Activated naive CD8-positive, alpha-beta T cell (primary cell): ENCODE results near the gene PIGS.
"Not testable (repeated sequence)": the region's sequence is repeated elsewhere in the genome, so short reads cannot be mapped to it uniquely, and the experiment has no call there.

Source experiments
- H3K27ac Mint-ChIP-seq: one replicate; pipeline ENCODE4 v1.8.0; 2021; ENCODE audit warnings: mixed read lengths
- H3K27me3 Mint-ChIP-seq: one replicate; pipeline ENCODE4 v1.8.0; 2021; ENCODE audit warnings: mixed read lengths
- H3K36me3 Mint-ChIP-seq: one replicate; pipeline ENCODE4 v1.8.0; 2021; ENCODE audit warnings: mixed read lengths
- H3K4me1 Mint-ChIP-seq: one replicate; pipeline ENCODE4 v1.8.0; 2021; ENCODE audit warnings: low read depth, mixed read lengths
- H3K4me3 Mint-ChIP-seq: one replicate; pipeline ENCODE4 v1.8.0; 2021; ENCODE audit warnings: mild to moderate bottlenecking, mixed read lengths
- H3K9me3 Mint-ChIP-seq: one replicate; pipeline ENCODE4 v1.8.0; 2021; ENCODE audit warnings: low read depth, mixed read lengths

The PIGS gene

GRCh38 chr17:28571361-28572122, at the start of gene PIGS:
Gene PIGS, minus strand, starts transcription at chr17:28571524. Its CDS starts 28 bp downstream, at chr17:28571496.
- Mint-ChIP-seq H3K27me3 (no peaks in the 10 kb centered on the region), H3K9me3 (no peaks in the 10 kb centered on the region), H3K4me3 (peak within 1 kb of the TSS; percentile 96), H3K27ac (peak within 1 kb of the TSS; percentile 91), H3K4me1 (peaks cover 56% of the 10 kb centered on the region), H3K36me3 (peaks cover 4% of the 10 kb centered on the region)

DNA sequence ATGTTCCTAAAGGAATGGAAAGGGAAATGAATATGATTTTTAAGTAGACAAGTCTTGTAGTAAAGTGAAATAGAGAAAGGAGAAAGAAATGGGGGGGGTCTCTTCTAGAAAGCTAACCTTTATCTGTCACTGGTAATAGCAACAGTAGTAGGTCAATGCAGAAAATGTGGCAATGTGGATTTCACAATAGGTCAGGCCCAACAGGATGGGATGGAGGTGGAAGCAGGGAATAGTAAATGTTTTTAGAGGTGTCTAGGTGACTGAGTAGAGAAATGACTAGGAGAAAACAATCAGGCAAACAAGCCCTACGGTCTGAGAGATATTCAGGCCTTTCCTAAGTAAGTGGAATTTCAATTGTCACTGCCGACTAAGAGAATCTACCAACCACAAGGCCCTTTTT, 48.7 kb upstream of the PIGS start:
- H3K4me1 Mint-ChIP-seq = no peaks in the 10 kb centered on the region
- no peaks in the 10 kb centered on the region for H3K27me3 Mint-ChIP-seq
- no peaks in the 10 kb centered on the region for H3K9me3 Mint-ChIP-seq
- no peak overlapping the region for H3K27ac Mint-ChIP-seq
- peaks cover 4% of the 10 kb centered on the region for H3K36me3 Mint-ChIP-seq
- H3K4me3 Mint-ChIP-seq = no peak overlapping the region

DNA sequence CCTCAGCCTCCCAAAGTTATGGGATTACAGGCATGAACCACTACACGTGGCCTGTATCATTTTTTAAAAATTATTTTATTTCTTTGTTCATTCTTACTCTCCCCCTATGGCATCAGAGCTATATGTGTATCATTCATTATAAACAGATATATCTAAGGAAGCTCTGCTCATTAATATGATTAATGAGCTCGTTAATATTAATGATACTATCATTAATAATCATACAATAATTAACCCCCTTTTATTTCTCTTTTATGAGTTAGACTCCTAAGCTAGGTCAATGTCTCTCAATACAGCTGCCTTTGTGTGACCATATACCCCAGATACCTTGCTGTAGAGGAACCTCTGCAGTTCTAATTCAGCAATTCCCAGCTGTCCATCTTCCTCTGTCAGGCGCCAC, 47.1 kb upstream of the PIGS start:
- Mint-ChIP-seq H3K9me3 (no peaks in the 10 kb centered on the region), H3K36me3 (peaks cover 4% of the 10 kb centered on the region), H3K4me1 (no peaks in the 10 kb centered on the region), H3K4me3 (no peak overlapping the region), H3K27me3 (no peaks in the 10 kb centered on the region), H3K27ac (no peak overlapping the region)

DNA sequence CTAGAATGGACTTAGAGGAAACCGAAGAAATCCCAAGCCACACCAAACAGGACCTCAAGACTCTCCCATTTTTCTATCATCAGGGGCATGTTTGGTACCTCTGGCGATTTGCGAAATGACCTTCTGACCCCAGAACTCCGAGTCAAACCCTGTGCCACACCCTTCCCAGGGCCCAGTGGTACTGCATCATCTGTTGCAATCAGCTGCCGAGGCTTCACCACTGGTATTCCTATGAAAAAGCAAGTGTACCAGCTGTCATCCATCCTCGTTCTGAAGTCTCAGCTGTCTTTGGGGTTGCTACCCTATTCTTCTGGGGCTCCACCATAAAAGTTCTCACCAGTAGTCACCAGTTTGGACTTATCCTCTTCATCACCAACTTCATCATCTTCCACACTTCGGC, 45.0 kb upstream of the PIGS start:
- Mint-ChIP-seq H3K9me3 (no peaks in the 10 kb centered on the region), H3K27me3 (no peaks in the 10 kb centered on the region), H3K27ac (peak overlapping the region; percentile 16), H3K4me1 (no peaks in the 10 kb centered on the region), H3K4me3 (no peak overlapping the region), H3K36me3 (peaks cover 4% of the 10 kb centered on the region)

DNA sequence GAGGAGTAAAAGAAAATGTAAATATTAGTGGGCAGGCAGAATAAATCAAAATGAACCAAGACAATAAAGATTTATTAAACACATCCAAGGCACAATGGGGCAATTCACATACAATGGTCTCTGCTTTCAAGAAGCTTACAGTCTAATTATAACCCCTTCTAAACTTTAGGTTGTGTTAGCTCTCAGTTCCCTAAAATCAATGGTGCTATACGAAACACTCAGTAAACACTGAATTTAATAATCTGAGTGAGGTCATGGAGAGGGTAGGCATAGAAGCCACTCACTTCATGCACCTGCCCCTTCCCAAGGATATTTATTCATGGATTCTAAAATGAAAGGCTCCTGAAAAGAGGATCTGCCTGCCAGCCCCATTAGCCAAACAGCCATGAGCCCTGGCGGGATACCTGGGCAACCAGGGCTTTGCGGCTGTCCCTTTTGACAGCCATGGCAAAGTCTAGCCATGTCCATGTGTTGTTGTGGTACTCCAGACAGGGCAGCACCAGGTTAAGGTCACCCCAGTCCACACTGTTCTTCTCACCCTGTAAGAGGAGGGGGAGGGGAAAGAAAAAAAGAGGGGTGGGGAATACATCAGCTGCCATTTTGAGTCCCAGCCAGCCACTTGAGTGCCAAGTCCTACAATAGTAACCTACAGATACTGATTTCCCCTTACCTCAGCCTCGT, 44.1 kb upstream of the PIGS start:
- Mint-ChIP-seq H3K4me3 (no peak overlapping the region), H3K9me3 (no peaks in the 10 kb centered on the region), H3K27me3 (no peaks in the 10 kb centered on the region), H3K27ac (no peak overlapping the region), H3K4me1 (no peaks in the 10 kb centered on the region), H3K36me3 (peaks cover 4% of the 10 kb centered on the region)

DNA sequence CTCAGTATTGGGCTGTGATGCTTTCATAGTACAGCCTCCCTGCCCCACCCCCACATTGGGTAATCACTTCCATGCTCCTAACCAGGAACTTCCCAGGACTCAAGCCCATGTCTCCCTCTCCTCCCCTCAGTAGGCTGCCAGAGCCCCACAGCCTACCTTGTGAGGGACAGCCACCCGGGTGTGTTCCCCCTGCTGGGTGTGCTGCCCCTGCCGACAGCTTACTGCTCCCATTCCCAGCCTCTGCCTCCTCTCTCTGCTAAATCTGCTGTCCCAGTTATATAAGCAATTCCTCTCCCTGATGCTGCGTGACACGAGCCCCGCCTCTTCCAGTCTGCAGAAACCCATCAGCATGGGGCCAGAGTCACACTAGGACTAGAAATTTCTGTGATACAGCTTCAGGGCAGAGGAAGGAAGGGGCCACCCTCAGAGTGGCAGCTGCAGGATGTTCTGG, 42.6 kb upstream of the PIGS start, which contains the start of gene RSKR:
Gene RSKR (minus strand): TSS at position 255 of the 451 bp plus-strand sequence. CDS start 24 bp downstream, at position 231.
- H3K4me3 Mint-ChIP-seq = no peak within 1 kb of the TSS
- H3K4me1 Mint-ChIP-seq = no peaks in the 10 kb centered on the region
- peaks cover 4% of the 10 kb centered on the region for H3K36me3 Mint-ChIP-seq
- peak within 1 kb of the TSS; percentile 22 for H3K27ac Mint-ChIP-seq
- no peaks in the 10 kb centered on the region for H3K27me3 Mint-ChIP-seq
- H3K9me3 Mint-ChIP-seq = no peaks in the 10 kb centered on the region

DNA sequence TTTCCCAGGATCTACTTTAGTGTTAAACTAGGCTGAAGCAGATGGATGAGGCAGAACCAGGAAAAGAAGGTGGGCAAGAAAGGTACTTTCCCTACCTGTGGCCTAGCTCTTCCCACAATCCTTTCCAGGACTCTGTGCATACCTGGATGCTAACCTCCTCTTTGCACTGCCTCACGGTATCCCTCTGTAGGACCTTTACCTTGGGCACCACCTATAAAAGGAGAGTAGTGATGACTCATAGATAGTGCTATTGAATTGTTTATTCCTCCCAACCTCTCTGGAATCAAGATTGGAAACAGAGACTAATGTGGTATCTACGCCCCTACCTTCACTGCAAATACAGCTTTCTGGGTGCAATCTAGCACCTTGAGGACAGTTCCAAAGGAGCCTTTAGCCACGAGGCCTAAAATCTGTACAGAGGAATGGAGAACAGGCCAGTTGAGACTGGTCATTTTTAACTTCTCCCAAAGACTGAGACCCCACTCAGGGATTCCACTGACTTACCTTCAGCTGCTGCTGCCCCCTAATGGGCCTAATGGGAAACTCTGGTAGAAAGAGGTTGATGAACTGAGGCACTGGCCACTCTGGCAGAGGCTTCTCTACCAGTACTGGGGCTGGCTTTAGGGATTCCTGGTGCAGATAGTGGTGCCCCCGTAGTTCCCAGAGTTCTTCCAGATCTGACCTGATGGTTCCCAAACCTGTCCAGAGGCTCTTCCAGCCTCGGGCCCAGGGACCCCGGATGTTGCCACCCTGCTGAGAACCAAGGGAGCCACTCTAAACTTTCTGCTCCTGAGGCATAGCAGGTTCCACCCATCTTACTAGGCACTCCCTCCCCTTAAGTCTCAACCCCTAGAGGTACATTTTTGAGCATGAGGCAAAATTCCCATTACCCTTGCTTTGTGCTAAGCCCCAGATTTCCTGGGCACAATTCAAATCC, 41.9 kb upstream of the PIGS start:
- no peaks in the 10 kb centered on the region for H3K27me3 Mint-ChIP-seq
- H3K4me3 Mint-ChIP-seq = no peak overlapping the region
- peak overlapping the region; percentile 22 for H3K27ac Mint-ChIP-seq
- H3K4me1 Mint-ChIP-seq = no peaks in the 10 kb centered on the region
- H3K9me3 Mint-ChIP-seq = no peaks in the 10 kb centered on the region
- peaks cover 2% of the 10 kb centered on the region for H3K36me3 Mint-ChIP-seq

GRCh38 chr17:28612531-28612930, 41.2 kb upstream of the PIGS start:
- H3K4me3 Mint-ChIP-seq = no peak overlapping the region
- no peaks in the 10 kb centered on the region for H3K4me1 Mint-ChIP-seq
- peaks cover 2% of the 10 kb centered on the region for H3K36me3 Mint-ChIP-seq
- H3K27me3 Mint-ChIP-seq = no peaks in the 10 kb centered on the region
- H3K27ac Mint-ChIP-seq = peak overlapping the region; percentile 6
- no peaks in the 10 kb centered on the region for H3K9me3 Mint-ChIP-seq

DNA sequence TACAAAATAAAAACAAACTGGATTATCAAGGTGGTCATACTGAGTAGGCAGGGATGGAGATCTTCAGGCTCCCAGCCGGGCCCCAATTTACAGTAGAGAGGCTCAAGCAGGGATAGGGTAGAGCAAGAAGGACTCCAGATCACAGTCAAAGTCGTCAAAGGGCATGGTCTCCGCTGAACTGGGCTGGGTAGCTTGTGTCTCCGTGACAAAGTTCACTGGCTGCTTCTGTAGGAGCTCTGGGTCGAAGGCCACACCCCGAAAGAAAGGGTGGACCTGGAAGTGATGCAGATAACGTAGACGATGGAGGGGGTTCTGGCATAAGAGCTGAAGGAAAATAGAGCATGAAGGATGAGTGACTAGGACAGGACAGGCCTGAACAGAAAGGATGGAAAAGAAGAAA, 39.1 kb upstream of the PIGS start:
- Mint-ChIP-seq H3K27ac (no peak overlapping the region), H3K9me3 (no peaks in the 10 kb centered on the region), H3K27me3 (no peaks in the 10 kb centered on the region), H3K4me1 (no peaks in the 10 kb centered on the region), H3K36me3 (no peaks in the 10 kb centered on the region), H3K4me3 (no peak overlapping the region)

DNA sequence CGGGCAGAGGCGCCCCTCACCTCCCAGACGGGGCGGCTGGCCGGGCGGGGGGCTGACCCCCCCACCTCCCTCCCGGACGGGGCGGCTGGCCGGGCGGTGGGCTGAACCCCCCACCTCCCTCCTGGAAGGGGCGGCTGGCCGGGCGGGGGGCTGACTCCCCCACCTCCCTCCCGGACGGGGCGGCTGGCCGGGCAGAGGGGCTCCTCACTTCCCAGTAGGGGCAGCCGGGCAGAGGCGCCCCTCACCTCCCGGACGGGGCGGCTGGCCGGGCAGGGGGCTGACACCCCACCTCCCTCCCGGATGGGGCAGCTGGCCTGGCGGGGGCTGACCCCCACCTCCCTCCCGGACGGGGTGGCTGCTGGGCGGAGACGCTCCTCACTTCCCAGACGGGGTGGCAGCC, 32.7 kb upstream of the PIGS start:
- not testable (repeated sequence) for H3K4me1 Mint-ChIP-seq, H3K4me3 Mint-ChIP-seq, H3K9me3 Mint-ChIP-seq, H3K27ac Mint-ChIP-seq, H3K27me3 Mint-ChIP-seq, H3K36me3 Mint-ChIP-seq

DNA sequence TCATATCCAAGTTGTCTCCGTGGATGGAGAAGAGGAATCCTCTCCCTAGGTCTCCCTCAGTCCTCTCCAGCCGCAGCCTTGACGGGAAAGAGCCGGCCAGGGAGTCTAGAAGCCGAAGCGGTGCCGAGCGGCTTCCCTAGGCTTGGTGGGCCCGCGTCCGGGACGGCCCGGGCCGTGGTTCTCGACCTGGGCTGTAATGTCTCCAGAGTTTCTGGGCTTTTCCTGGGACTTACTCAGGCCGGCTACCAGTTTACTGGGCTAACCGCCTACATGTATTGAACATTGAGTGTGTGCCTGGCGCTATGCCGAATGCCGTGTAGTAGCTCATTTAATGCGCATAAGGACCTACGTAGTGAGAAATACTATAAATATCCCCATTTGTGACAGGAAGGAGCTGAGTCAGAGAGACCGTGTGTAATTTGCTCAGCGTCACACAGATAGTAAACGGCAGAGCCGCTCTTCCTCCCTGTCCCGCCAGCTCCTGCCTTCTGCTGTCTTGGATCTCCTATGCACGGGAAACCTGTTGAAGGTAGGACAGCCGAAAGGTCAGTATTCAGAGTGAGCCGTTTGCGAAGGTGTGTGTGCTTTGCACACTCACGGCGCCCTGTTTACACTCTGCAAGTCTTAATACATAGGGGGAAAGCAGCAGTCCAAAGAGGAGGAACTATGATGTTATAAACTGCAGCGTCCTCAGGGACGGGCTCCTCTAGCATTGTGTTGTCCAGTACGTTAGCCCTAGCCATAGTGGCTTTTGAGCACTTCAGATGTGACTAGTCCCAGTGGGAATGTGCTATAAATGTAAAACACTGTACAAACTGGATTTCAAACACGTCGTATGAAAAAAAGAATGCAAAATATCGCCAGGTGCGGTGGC, 28.2 kb upstream of the PIGS start:
- H3K36me3 Mint-ChIP-seq = no peaks in the 10 kb centered on the region
- H3K4me1 Mint-ChIP-seq = peaks cover 23% of the 10 kb centered on the region
- no peaks in the 10 kb centered on the region for H3K27me3 Mint-ChIP-seq
- no peaks in the 10 kb centered on the region for H3K9me3 Mint-ChIP-seq
- peak overlapping the region; percentile 97 for H3K4me3 Mint-ChIP-seq
- H3K27ac Mint-ChIP-seq = peak overlapping the region; percentile 97

- peaks cover 23% of the 10 kb centered on the region for H3K4me1 Mint-ChIP-seq
- H3K9me3 Mint-ChIP-seq = no peaks in the 10 kb centered on the region
- no peaks in the 10 kb centered on the region for H3K27me3 Mint-ChIP-seq
- peak within 1 kb of the TSS; percentile 97 for H3K27ac Mint-ChIP-seq
- H3K4me3 Mint-ChIP-seq = peak within 1 kb of the TSS; percentile 97
- no peaks in the 10 kb centered on the region for H3K36me3 Mint-ChIP-seq
Measured at GRCh38 chr17:28598799-28599310, 27.5 kb upstream of the PIGS start, which contains the start of gene SPAG5. Gene SPAG5, minus strand, starts transcription at chr17:28599025. Its CDS starts 79 bp downstream, at chr17:28598946.

- Mint-ChIP-seq H3K9me3 (no peaks in the 10 kb centered on the region), H3K27me3 (no peaks in the 10 kb centered on the region), H3K4me3 (peak overlapping the region; percentile 97), H3K4me1 (peaks cover 23% of the 10 kb centered on the region), H3K27ac (peak overlapping the region; percentile 97), H3K36me3 (no peaks in the 10 kb centered on the region)
Measured at GRCh38 chr17:28598389-28598788, 27.1 kb upstream of the PIGS start.
